HepG2 (cell line): Measurements from ENCODE around the gene ATP8B2. TPM values are rescaled to one million over a fixed set of nuclear protein-coding genes. Genes with fewer than 3 reads are reported as not detected.

ENCODE experiments used
- ARID4A ChIP-seq: sonication (generic); formaldehyde crosslinking; IDR thresholded peaks from 2 replicates; pipeline ENCODE4 v1.5.0; 2020; ENCODE audit warnings: mild to moderate bottlenecking, missing genetic modification reagents, borderline replicate concordance
- CTCF ChIP-seq: sonication (generic); formaldehyde crosslinking; IDR thresholded peaks from 2 replicates; pipeline ENCODE4 v1.5.0; 2020; ENCODE audit warnings: mild to moderate bottlenecking, missing genetic modification reagents, moderate library complexity
- DDIT3 ChIP-seq: sonication (generic); formaldehyde crosslinking; IDR thresholded peaks from 2 replicates; pipeline ENCODE4 v1.4.0; 2020; ENCODE audit warnings: mild to moderate bottlenecking, missing genetic modification reagents
- GABPB1 ChIP-seq: IDR thresholded peaks from 2 replicates; pipeline ENCODE4 v1.6.1; 2016; ENCODE audit warnings: mild to moderate bottlenecking, missing genetic modification reagents, moderate library complexity, missing compliant biosample characterization
- HDAC1 ChIP-seq: sonication (generic); formaldehyde crosslinking; IDR thresholded peaks from 2 replicates; pipeline ENCODE4 v1.5.1; 2020; ENCODE audit warnings: mild to moderate bottlenecking, missing genetic modification reagents
- ISL2 ChIP-seq: sonication (generic); formaldehyde crosslinking; IDR thresholded peaks from 2 replicates; pipeline ENCODE4 v1.5.0; 2020; ENCODE audit warnings: missing genetic modification reagents
- KDM3A ChIP-seq: IDR thresholded peaks from 2 replicates; pipeline ENCODE4 v1.6.1; 2018; ENCODE audit warnings: low read depth, missing compliant biosample characterization
- KDM6A ChIP-seq: IDR thresholded peaks from 2 replicates; pipeline ENCODE4 v1.6.1; 2016; ENCODE audit warnings: low read depth
- KLF13 ChIP-seq: sonication (generic); formaldehyde crosslinking; IDR thresholded peaks from 2 replicates; pipeline ENCODE4 v1.4.0; 2020; ENCODE audit warnings: mild to moderate bottlenecking, missing genetic modification reagents
- KLF16 ChIP-seq, 2 experiments: sonication (generic) in 1 of 2; formaldehyde crosslinking in 1 of 2; IDR thresholded peaks; 2 replicates each; pipeline versions ENCODE4 v1.6.1 to v1.8.0; 2016 to 2023; ENCODE audit warnings: missing genetic modification reagents in 2 of 2, missing compliant biosample characterization in 1 of 2
- POGZ ChIP-seq: sonication (generic); formaldehyde crosslinking; IDR thresholded peaks from 2 replicates; pipeline ENCODE4 v1.4.0; 2020; ENCODE audit warnings: mild to moderate bottlenecking, missing genetic modification reagents
- RELA ChIP-seq: sonication (generic); formaldehyde crosslinking; IDR thresholded peaks from 2 replicates; pipeline ENCODE4 v1.4.0; 2020; ENCODE audit warnings: missing genetic modification reagents
- RXRB ChIP-seq: IDR thresholded peaks from 2 replicates; pipeline ENCODE4 v1.6.1; 2016; ENCODE audit warnings: borderline replicate concordance, missing genetic modification reagents, missing compliant biosample characterization
- SAP130 ChIP-seq: IDR thresholded peaks from 2 replicates; pipeline ENCODE4 v1.6.1; 2016; ENCODE audit warnings: low read depth
- SP5 ChIP-seq: IDR thresholded peaks from 2 replicates; pipeline ENCODE4 v1.6.1; 2016; ENCODE audit warnings: low read depth, borderline replicate concordance
- STAG1 ChIP-seq: sonication (generic); formaldehyde crosslinking; IDR thresholded peaks from 2 replicates; pipeline ENCODE4 v1.4.0; 2020; ENCODE audit warnings: missing genetic modification reagents
- TEAD3 ChIP-seq: optimal IDR thresholded peaks from 2 replicates; pipeline ENCODE3; 2016; ENCODE audit warnings: borderline replicate concordance
- YY1 ChIP-seq: IDR thresholded peaks from 2 replicates; pipeline ENCODE4 v1.6.1; 2011; ENCODE audit warnings: low read length, low read depth, moderate library complexity, mild to moderate bottlenecking; ENCODE audit not compliant: insufficient read depth, insufficient replicate concordance
- ZBTB26 ChIP-seq: IDR thresholded peaks from 2 replicates; pipeline ENCODE4 v1.6.1; 2016; ENCODE audit warnings: missing compliant biosample characterization, missing genetic modification reagents, borderline replicate concordance
- ZFX ChIP-seq: sonication (generic); formaldehyde crosslinking; IDR thresholded peaks from 2 replicates; pipeline ENCODE4 v1.4.0; 2020; ENCODE audit warnings: mild to moderate bottlenecking, low read depth, missing genetic modification reagents, moderate library complexity
- ZNF652 ChIP-seq: IDR thresholded peaks from 2 replicates; pipeline ENCODE4 v1.6.1; 2016; ENCODE audit warnings: low read depth, borderline replicate concordance
- ZNF75D ChIP-seq: sonication (generic); formaldehyde crosslinking; IDR thresholded peaks from 2 replicates; pipeline ENCODE4 v1.8.1; 2023; ENCODE audit warnings: missing genetic modification reagents, mild to moderate bottlenecking, borderline replicate concordance
- polyA plus RNA-seq, 8 experiments: library from polyadenylated mRNA; depleted of rRNA in 3 of 8; stranded (reverse) in 7 of 8; unstranded in 1 of 8; fragments of >200 nt; fragmentation: Illumina TruSeq in 4 of 8; extraction: Trizol in 4 of 8; gene quantifications; 2 replicates each; pipeline versions ENCODE4 v1.2.1 to v1.2.3, GENCODE V29; 2011 to 2016; ENCODE audit warnings: low read depth in 4 of 8, missing spikeins in 1 of 8, mixed read lengths in 1 of 8; ENCODE audit not compliant: insufficient read depth in 1 of 8
- total RNA-seq, 5 experiments: library from RNA; depleted of rRNA; stranded (reverse); fragments of >200 nt; fragmentation: Illumina TruSeq; extraction: Trizol; gene quantifications; 2 replicates each; pipeline ENCODE4 v1.2.3, GENCODE V29; 2016; ENCODE audit warnings: low read depth in 1 of 5

ATP8B2 gene
- total and polyA plus RNA-seq, 2 of the 13 experiments (the other 11 are each of a cell fraction or from before 2014, with no cell fraction given) = 20.4 to 39.3 TPM

- peak; percentile 25; the same call in 1 of the 2 replicates for TF ChIP-seq RXRB (CRISPR knock-in tag)
- peak; percentile 58 for TF ChIP-seq STAG1 (CRISPR knock-in tag)
- no peak for TF ChIP-seq ZNF75D
- TF ChIP-seq GABPB1 (CRISPR knock-in tag) = peak; percentile 74
- peak; percentile 60 for TF ChIP-seq HDAC1 (CRISPR knock-in tag)
- TF ChIP-seq CTCF (CRISPR knock-in tag) = peak; percentile 95
- TF ChIP-seq POGZ (CRISPR knock-in tag) = 0 out of 2 replicates have a peak, but pooled peaks have one; percentile 21
- TF ChIP-seq KLF13 (CRISPR knock-in tag) = no peak
- peak; percentile 93 for TF ChIP-seq YY1
- TF ChIP-seq KDM3A (CRISPR knock-in tag) = 0 out of 2 replicates have a peak, but pooled peaks have one; percentile 14
- TF ChIP-seq SP5 (CRISPR knock-in tag) = peak; percentile 52; the same call in 1 of the 2 replicates
- TF ChIP-seq RELA = no peak
- TF ChIP-seq KLF16 (CRISPR knock-in tag; IDR thresholded peaks at IDR 0.05) = peak in 1 of 2 experiments; percentile 32; a peak in 1 of 4 replicates
- TF ChIP-seq KDM6A (CRISPR knock-in tag) = no peak
- TF ChIP-seq ZNF652 (CRISPR knock-in tag) = no peak; the same call in 1 of the 2 replicates
- peak; percentile 57; the same call in 1 of the 2 replicates for TF ChIP-seq ARID4A
- peak; percentile 61 for TF ChIP-seq SAP130 (CRISPR knock-in tag)
- TF ChIP-seq ZBTB26 (CRISPR knock-in tag) = 0 out of 2 replicates have a peak, but pooled peaks have one; percentile 37
- TF ChIP-seq ISL2 (CRISPR knock-in tag) = 0 out of 2 replicates have a peak, but pooled peaks have one; percentile 29
- TF ChIP-seq ZFX (CRISPR knock-in tag) = 0 out of 2 replicates have a peak, but pooled peaks have one; percentile 11
- TF ChIP-seq DDIT3 (CRISPR knock-in tag) = no peak
- peak; percentile 95 for TF ChIP-seq TEAD3 (CRISPR knock-in tag)
Observed at GRCh38 chr1:154324669-154325582, at the start of gene ATP8B2 (continued).
